Measurements from ENCODE around the gene MPHOSPH10.
"Not testable (repeated sequence)": the region's sequence is repeated elsewhere in the genome, so short reads cannot be mapped to it uniquely, and the experiment has no call there.

Gene MPHOSPH10

GRCh38 chr2:71122387-71123298 lies 7.8 kb upstream of the MPHOSPH10 start:
- no peak for DNase-seq (ENCODE audit: low spot score)

- no peak for DNase-seq (ENCODE audit: low spot score)
Observed at GRCh38 chr2:71125506-71126294, 4.7 kb upstream of the MPHOSPH10 start.

GRCh38 chr2:71126957-71127356 lies 3.5 kb upstream of the MPHOSPH10 start:
- no peak for DNase-seq (ENCODE audit: low spot score)

GRCh38 chr2:71129114-71129901 lies 1.1 kb upstream of the MPHOSPH10 start:
- no peak for DNase-seq (ENCODE audit: low spot score)

GRCh38 chr2:71129902-71130151 lies 607 bp upstream of the MPHOSPH10 start:
- peak; percentile 77 for DNase-seq (ENCODE audit: low spot score)

- DNase-seq (ENCODE audit: low spot score) = no peak
Observed at GRCh38 chr2:71130905-71131244, 441 bp downstream of the MPHOSPH10 start.

- DNase-seq (ENCODE audit: low spot score) = not testable (repeated sequence)
Observed at GRCh38 chr2:71131387-71132166, 1.1 kb downstream of the MPHOSPH10 start.

GRCh38 chr2:71133603-71134002 lies 3.2 kb downstream of the MPHOSPH10 start:
- DNase-seq (ENCODE audit: low spot score) = no peak

GRCh38 chr2:71136174-71136573 lies 5.7 kb downstream of the MPHOSPH10 start:
- no peak for DNase-seq (ENCODE audit: low spot score)

- DNase-seq (ENCODE audit: low spot score) = no peak
Observed at GRCh38 chr2:71143782-71144181, 13.3 kb downstream of the MPHOSPH10 start.

- no peak for DNase-seq (ENCODE audit: low spot score)
Observed at GRCh38 chr2:71148506-71149063, 18.2 kb downstream of the MPHOSPH10 start.

- no peak for DNase-seq (ENCODE audit: low spot score)
Observed at GRCh38 chr2:71150082-71150816, 19.8 kb downstream of the MPHOSPH10 start.

GRCh38 chr2:71151620-71152019 lies 21.2 kb downstream of the MPHOSPH10 start:
- DNase-seq (ENCODE audit: low spot score) = no peak

- no peak for DNase-seq (ENCODE audit: low spot score)
Observed at GRCh38 chr2:71153585-71154224, 23.3 kb downstream of the MPHOSPH10 start.

GRCh38 chr2:71154279-71154678 lies 23.8 kb downstream of the MPHOSPH10 start:
- DNase-seq (ENCODE audit: low spot score) = no peak

GRCh38 chr2:71154798-71155197 lies 24.4 kb downstream of the MPHOSPH10 start:
- DNase-seq (ENCODE audit: low spot score) = peak; percentile 62

- no peak for DNase-seq (ENCODE audit: low spot score)
Observed at GRCh38 chr2:71155846-71156245, 25.4 kb downstream of the MPHOSPH10 start.

- DNase-seq (ENCODE audit: low spot score) = no peak
Observed at GRCh38 chr2:71156573-71156972, 26.1 kb downstream of the MPHOSPH10 start.

- peak; percentile 84 for DNase-seq (ENCODE audit: low spot score)
Observed at GRCh38 chr2:71157124-71157793, 26.8 kb downstream of the MPHOSPH10 start.

GRCh38 chr2:71166812-71167211 lies 36.4 kb downstream of the MPHOSPH10 start:
- DNase-seq (ENCODE audit: low spot score) = no peak
